IMR-90 (cell line): ENCODE data around the gene STXBP6. TPM values are rescaled to one million over a fixed set of nuclear protein-coding genes. Genes with fewer than 3 reads are reported as not detected.

Experiments
- ATAC-seq: fragments of 200-7000 bp; cut with Tn5 transposase; 2 replicates; pipeline ENCODE4 v1.9.1; 2020; ENCODE audit warnings: low read depth, mild to moderate bottlenecking, moderate library complexity
- BruUV-seq: library from RNA; stranded (reverse); fragments of 400-500 nt; replicated peaks from 2 replicates; lab custom pipeline; 2021; lab: Mats Ljungman, UMichigan
- CTCF ChIA-PET: fragments of 300-600 bp; formaldehyde crosslinking; extraction: SDS; loops from one replicate; lab custom pipeline; 2021; ENCODE audit warnings: antibody characterized with exemption; lab: Yijun Ruan, JAX
- POLR2A ChIA-PET: fragments of 300-600 bp; sonication (Branson Sonifier 250); formaldehyde crosslinking; loops from one replicate; lab custom pipeline; 2022; ENCODE audit warnings: antibody characterized with exemption; ENCODE audit not compliant: unreplicated experiment; lab: Charles Lee
- DNase-seq: peaks from one replicate; pipeline ENCODE4 v3.0.0; 2013
- H2AFZ ChIP-seq: replicated peaks from 2 replicates; pipeline ENCODE3; 2013; ENCODE audit warnings: low read length, mild to moderate bottlenecking; ENCODE audit not compliant: poor library complexity
- H2AK5ac ChIP-seq: 2 replicates; pipeline ENCODE4 v1.6.1; 2013; ENCODE audit warnings: low read depth, low read length, inconsistent platforms
- H2AK9ac ChIP-seq: replicated peaks from 2 replicates; pipeline ENCODE3; 2013; ENCODE audit warnings: mild to moderate bottlenecking, low read depth, low read length, moderate library complexity; ENCODE audit not compliant: poor library complexity
- H2BK120ac ChIP-seq: 2 replicates; pipeline ENCODE4 v1.6.1; 2013; ENCODE audit warnings: low read depth, low read length, inconsistent platforms
- H2BK15ac ChIP-seq: 3 replicates; pipeline ENCODE4 v1.6.1; 2013; ENCODE audit warnings: low read depth, low read length, inconsistent platforms
- H2BK20ac ChIP-seq: 2 replicates; pipeline ENCODE4 v1.6.1; 2013; ENCODE audit warnings: low read depth, mild to moderate bottlenecking, inconsistent platforms, low read length, moderate library complexity
- H2BK5ac ChIP-seq: 2 replicates; pipeline ENCODE4 v1.6.1; 2013; ENCODE audit warnings: mild to moderate bottlenecking, low read depth, low read length, inconsistent platforms; ENCODE audit not compliant: poor library complexity, severe bottlenecking
- H3K14ac ChIP-seq: replicated peaks from 2 replicates; pipeline ENCODE4 v1.6.1; 2013; ENCODE audit warnings: low read depth, low read length, inconsistent platforms
- H3K18ac ChIP-seq: 2 replicates; pipeline ENCODE4 v1.6.1; 2013; ENCODE audit warnings: low read depth, low read length, control low read depth
- H3K23ac ChIP-seq: 2 replicates; pipeline ENCODE4 v1.6.1; 2013; ENCODE audit warnings: low read depth, low read length, inconsistent platforms
- H3K27ac ChIP-seq: 2 replicates; pipeline ENCODE4 v1.5.1; 2013; ENCODE audit warnings: mild to moderate bottlenecking, control low read depth, low read length; ENCODE audit not compliant: insufficient read depth
- H3K27me3 ChIP-seq: 2 replicates; pipeline ENCODE4 v1.6.1; 2013; ENCODE audit warnings: low read length; ENCODE audit not compliant: control insufficient read depth, insufficient read depth
- H3K36me3 ChIP-seq: 2 replicates; pipeline ENCODE4 v1.6.1; 2013; ENCODE audit warnings: low read length, mixed read lengths; ENCODE audit not compliant: control insufficient read depth, insufficient read depth
- H3K4ac ChIP-seq: 2 replicates; pipeline ENCODE4 v1.6.1; 2013; ENCODE audit warnings: low read depth, low read length, inconsistent platforms
- H3K4me1 ChIP-seq: 2 replicates; pipeline ENCODE4 v1.6.1; 2013; ENCODE audit warnings: low read length, mixed read lengths; ENCODE audit not compliant: control insufficient read depth, insufficient read depth
- H3K4me2 ChIP-seq: 2 replicates; pipeline ENCODE4 v1.6.1; 2013; ENCODE audit warnings: low read depth, mild to moderate bottlenecking, control low read depth, low read length, moderate library complexity
- H3K4me3 ChIP-seq: 2 replicates; pipeline ENCODE4 v1.5.1; 2013; ENCODE audit warnings: low read depth, mild to moderate bottlenecking, control low read depth, low read length, moderate library complexity; ENCODE audit not compliant: insufficient read depth
- H3K56ac ChIP-seq: 2 replicates; pipeline ENCODE4 v1.6.1; 2013; ENCODE audit warnings: low read length, inconsistent platforms; ENCODE audit not compliant: insufficient read depth; ENCODE audit errors: extremely low read depth
- H3K79me1 ChIP-seq, 2 experiments: 2 replicates each; pipeline ENCODE4 v1.6.1; 2013; ENCODE audit warnings: low read length in 2 of 2, inconsistent platforms in 1 of 2, low read depth in 1 of 2
- H3K9ac ChIP-seq: 2 replicates; pipeline ENCODE4 v1.6.1; 2013; ENCODE audit warnings: low read depth, low read length, control low read depth
- H3K9me1 ChIP-seq: 2 replicates; pipeline ENCODE4 v1.6.1; 2013; ENCODE audit warnings: low read length, inconsistent platforms; ENCODE audit not compliant: insufficient read depth
- H3K9me3 ChIP-seq: 2 replicates; pipeline ENCODE4 v1.6.1; 2013; ENCODE audit warnings: low read length; ENCODE audit not compliant: control insufficient read depth, insufficient read depth
- H4K20me1 ChIP-seq: 2 replicates; pipeline ENCODE4 v1.6.1; 2013; ENCODE audit warnings: low read length, inconsistent platforms; ENCODE audit not compliant: insufficient read depth
- H4K5ac ChIP-seq: 2 replicates; pipeline ENCODE4 v1.6.1; 2013; ENCODE audit warnings: mild to moderate bottlenecking, low read depth, low read length, control low read depth
- H4K8ac ChIP-seq, 2 experiments: 2 replicates each; pipeline ENCODE4 v1.6.1; 2013; ENCODE audit warnings: low read depth in 2 of 2, low read length in 2 of 2, control low read depth in 1 of 2, inconsistent platforms in 1 of 2
- H4K91ac ChIP-seq: 2 replicates; pipeline ENCODE4 v1.6.1; 2013; ENCODE audit warnings: low read depth, low read length, inconsistent platforms; ENCODE audit not compliant: insufficient read depth
- BHLHE40 ChIP-seq: fragments of 150-350 bp; IDR thresholded peaks from 2 replicates; pipeline ENCODE4 v1.6.1; 2016; ENCODE audit warnings: mild to moderate bottlenecking, low read depth, low read length
- CEBPB ChIP-seq: IDR thresholded peaks from 2 replicates; pipeline ENCODE4 v1.6.1; 2012; ENCODE audit warnings: low read depth, low read length, improper control_type of control experiment
- CHD1 ChIP-seq: IDR thresholded peaks from 2 replicates; pipeline ENCODE4 v1.6.1; 2012; ENCODE audit warnings: low read depth, low read length, improper control_type of control experiment
- ELK1 ChIP-seq: fragments of 150-350 bp; IDR thresholded peaks from 2 replicates; pipeline ENCODE4 v1.6.1; 2016; ENCODE audit warnings: low read depth, mild to moderate bottlenecking, low read length, moderate library complexity, borderline replicate concordance
- MAZ ChIP-seq: IDR thresholded peaks from 2 replicates; pipeline ENCODE4 v1.6.1; 2012; ENCODE audit warnings: low read depth, mild to moderate bottlenecking, low read length, improper control_type of control experiment, moderate library complexity, borderline replicate concordance
- RAD21 ChIP-seq: IDR thresholded peaks from 2 replicates; pipeline ENCODE4 v1.6.1; 2012; ENCODE audit warnings: low read length, improper control_type of control experiment
- RCOR1 ChIP-seq: IDR thresholded peaks from 2 replicates; pipeline ENCODE4 v1.6.1; 2012; ENCODE audit warnings: mild to moderate bottlenecking, low read length, improper control_type of control experiment; ENCODE audit not compliant: insufficient replicate concordance
- RFX5 ChIP-seq: IDR thresholded peaks from 2 replicates; pipeline ENCODE4 v1.8.0; 2012; ENCODE audit warnings: low read depth, mild to moderate bottlenecking, low read length, moderate library complexity
- SMC3 ChIP-seq: fragments of 150-350 bp; IDR thresholded peaks from 2 replicates; pipeline ENCODE4 v1.6.1; 2016; ENCODE audit warnings: low read depth, mild to moderate bottlenecking, antibody characterized with exemption, low read length, moderate library complexity
- whole genome bisulfite sequencing, 2 experiments: methylation state at CpG; one replicate each; pipeline versions ENCODE4 v1.1.5 to v1.1.7; 2013; ENCODE audit warnings: missing lambda C conversion rate in 2 of 2; ENCODE audit not compliant: insufficient read length in 1 of 2; ENCODE audit errors: extremely low coverage in 2 of 2; 5-methylcytosine and 5-hydroxymethylcytosine counted together
- dilution Hi-C: fragments of 300-500 bp; cut with HindIII; formaldehyde crosslinking; loops from one replicate; pipeline ENCODE4 v1.14.3; 2018; ENCODE audit warnings: low sequenced_read_pairs; ENCODE audit not compliant: unreplicated experiment
- in situ Hi-C: fragments of 300-500 bp; cut with MboI; formaldehyde crosslinking; loops from 3 replicates; pipeline ENCODE4 v1.14.3; 2019; ENCODE audit warnings: low sequenced_read_pairs, inconsistent platforms, mixed read lengths
- intact Hi-C: fragments of 100-400 bp; cut with micrococcal nuclease; formaldehyde crosslinking; loops from 2 replicates; pipeline ENCODE4 v1.10.0; 2022
- polyA plus RNA-seq, 3 experiments: library from polyadenylated mRNA; depleted of rRNA; stranded (reverse); fragments of >200 nt; gene quantifications; 2 replicates each; pipeline ENCODE4 v1.2.3, GENCODE V29; 2012; ENCODE audit warnings: low replicate concordance in 1 of 3
- total RNA-seq: library from RNA; depleted of rRNA; stranded (reverse); fragments of >200 nt; gene quantifications from 2 replicates; pipeline ENCODE4 v1.2.3, GENCODE V29; 2012

The STXBP6 gene
- total and polyA plus RNA-seq, 2 of the 4 experiments (the other 2 are of a cell fraction), result 14.2 to 14.3 TPM

- TF ChIP-seq CHD1, result no peak
These were observed 95.8 kb downstream of the STXBP6 start (continued) for GRCh38 chr14:24954037-24954699.

- Histone ChIP-seq H3K4ac (no peak overlapping the region; the same call in 1 of the 2 replicates), H3K4me3 (no peak overlapping the region), H3K4me2 (no peak overlapping the region), H2BK20ac (no peak overlapping the region), H2BK5ac (no peak overlapping the region), H3K14ac (no peak overlapping the region), H4K91ac (no peak overlapping the region), H3K56ac (no peak overlapping the region), H3K79me1 (0 out of 4 replicates have a peak, but pooled peaks cover 0 to 2% of the 10 kb centered on the region in 2 experiments), H4K5ac (no peak overlapping the region), H3K23ac (no peak overlapping the region), H4K8ac (no peak overlapping the region), H3K9ac (no peak overlapping the region), H2AFZ (no peak overlapping the region), H4K20me1 (no peaks in the 10 kb centered on the region), H3K36me3 (no peaks in the 10 kb centered on the region), H3K27me3 (no peaks in the 10 kb centered on the region), H3K27ac (no peak overlapping the region), H2AK5ac (no peak overlapping the region), H2BK15ac (no peak overlapping the region), H3K4me1 (no peaks in the 10 kb centered on the region), H3K9me3 (no peaks in the 10 kb centered on the region), H2BK120ac (no peak overlapping the region), H3K18ac (no peak overlapping the region), H2AK9ac (no peak overlapping the region), H3K9me1 (no peaks in the 10 kb centered on the region; the same call in 1 of the 2 replicates)
- no TSS peak for BruUV-seq
- ChIA-PET CTCF (interaction anchor here (0.5 to 0.7 kb wide), 2 partner anchors 21 to 81 kb away, joined by 3 to 4 read pairs; no protein-coding TSS in a partner anchor), POLR2A (interaction anchor here (0.6 kb wide), 1 partner anchor 33 kb away, joined by 3 read pairs; no protein-coding TSS in a partner anchor)
- intact Hi-C loops (no loop called here), dilution Hi-C loops (no loop called here), in situ Hi-C loops (no loop called here)
- WGBS, 2 experiments, result no CpG with 5 or more reads among the region's 8 CpGs
- DNase-seq (peak; percentile 26), ATAC-seq (no peak)
- TF ChIP-seq CEBPB (no peak), SMC3 (no peak), RFX5 (no peak), MAZ (no peak), BHLHE40 (no peak), RCOR1 (no peak), RAD21 (no peak), ELK1 (no peak)
These were observed 96.9 kb downstream of the STXBP6 start for GRCh38 chr14:24952851-24953666.
